ENCODE measurements around the gene ATR. TPM values are rescaled to one million over a fixed set of nuclear protein-coding genes. Genes with fewer than 3 reads are reported as not detected.
"Not testable (repeated sequence)": the region's sequence is repeated elsewhere in the genome, so short reads cannot be mapped to it uniquely, and the experiment has no call there.

The ATR gene
- total RNA-seq, 1 experiment from 2014 or later = 18.3 TPM

DNA sequence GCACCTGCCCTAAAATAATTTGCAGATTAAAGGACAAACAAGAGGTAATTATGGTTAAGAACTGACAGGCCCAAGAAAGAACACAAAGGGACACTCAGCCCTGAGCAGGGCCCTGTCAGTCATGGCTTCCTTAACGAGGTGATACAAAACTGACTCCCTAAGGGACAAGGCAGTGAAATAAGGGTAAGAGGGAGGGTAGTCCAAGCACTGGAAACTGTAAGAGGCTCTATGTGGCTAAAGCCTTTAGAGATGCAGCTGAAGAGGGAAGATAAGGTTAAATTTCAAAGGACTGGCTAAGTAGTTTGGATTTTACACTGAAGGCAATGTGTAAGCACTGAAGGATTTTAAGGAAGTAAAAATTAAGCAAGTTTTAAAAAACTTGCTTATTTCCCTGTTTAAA, 3.9 kb downstream of the ATR start:
- no peak overlapping the region for H3K4me3 ChIP-seq (ENCODE audit: insufficient read depth, low read depth, low read length)
- H3K36me3 ChIP-seq (replicated peaks; ENCODE audit: control insufficient read depth, insufficient read depth, low read length) = no peaks in the 10 kb centered on the region
- no peak for DNase-seq
- H3K27me3 ChIP-seq (ENCODE audit: control insufficient read depth, insufficient read depth, low read length) = no peaks in the 10 kb centered on the region

DNA sequence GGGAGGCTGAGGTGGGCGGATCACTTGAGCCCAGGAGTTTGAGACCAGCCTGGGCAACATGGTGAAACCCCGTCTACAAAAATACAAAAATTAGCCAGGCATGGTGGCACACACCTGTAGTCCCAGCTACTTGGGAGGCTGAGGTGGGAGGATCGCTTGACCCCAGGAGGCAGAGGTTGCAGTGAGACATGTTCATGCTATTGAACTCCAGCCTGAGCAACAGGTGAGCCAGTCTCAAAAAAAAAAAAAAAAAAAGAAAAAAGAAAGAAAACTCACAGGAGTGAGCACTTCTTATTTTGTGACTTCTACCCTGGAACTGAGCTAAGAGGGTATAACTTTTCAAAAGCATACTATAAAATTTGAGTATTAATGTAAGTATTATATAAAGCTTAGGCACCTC, 4.3 kb downstream of the ATR start:
- H3K27me3 ChIP-seq (ENCODE audit: control insufficient read depth, insufficient read depth, low read length); DNase-seq; H3K36me3 ChIP-seq (replicated peaks; ENCODE audit: control insufficient read depth, insufficient read depth, low read length); H3K4me3 ChIP-seq (ENCODE audit: insufficient read depth, low read depth, low read length): not testable (repeated sequence)

DNA sequence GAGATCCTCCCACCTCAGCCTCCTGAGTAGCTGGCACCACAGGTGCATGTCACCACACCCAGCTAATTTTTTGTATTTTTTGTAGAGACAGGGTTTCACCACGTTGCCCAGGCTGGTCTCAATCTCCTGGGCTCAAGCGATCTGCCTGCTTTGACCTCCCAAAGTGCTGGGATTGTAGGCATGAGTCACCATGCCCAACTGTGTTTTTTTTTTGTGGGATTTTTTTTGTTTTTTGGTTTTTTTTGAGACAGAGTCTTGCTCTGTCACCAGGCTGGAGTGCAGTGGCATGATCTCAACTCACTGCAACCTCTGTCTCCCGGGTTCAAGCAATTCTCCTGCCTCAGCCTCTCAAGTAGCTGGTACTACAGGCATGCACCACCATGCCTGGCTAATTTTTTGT, 9.1 kb downstream of the ATR start:
- DNase-seq; H3K4me3 ChIP-seq (ENCODE audit: insufficient read depth, low read depth, low read length); H3K36me3 ChIP-seq (replicated peaks; ENCODE audit: control insufficient read depth, insufficient read depth, low read length); H3K27me3 ChIP-seq (ENCODE audit: control insufficient read depth, insufficient read depth, low read length): not testable (repeated sequence)

DNA sequence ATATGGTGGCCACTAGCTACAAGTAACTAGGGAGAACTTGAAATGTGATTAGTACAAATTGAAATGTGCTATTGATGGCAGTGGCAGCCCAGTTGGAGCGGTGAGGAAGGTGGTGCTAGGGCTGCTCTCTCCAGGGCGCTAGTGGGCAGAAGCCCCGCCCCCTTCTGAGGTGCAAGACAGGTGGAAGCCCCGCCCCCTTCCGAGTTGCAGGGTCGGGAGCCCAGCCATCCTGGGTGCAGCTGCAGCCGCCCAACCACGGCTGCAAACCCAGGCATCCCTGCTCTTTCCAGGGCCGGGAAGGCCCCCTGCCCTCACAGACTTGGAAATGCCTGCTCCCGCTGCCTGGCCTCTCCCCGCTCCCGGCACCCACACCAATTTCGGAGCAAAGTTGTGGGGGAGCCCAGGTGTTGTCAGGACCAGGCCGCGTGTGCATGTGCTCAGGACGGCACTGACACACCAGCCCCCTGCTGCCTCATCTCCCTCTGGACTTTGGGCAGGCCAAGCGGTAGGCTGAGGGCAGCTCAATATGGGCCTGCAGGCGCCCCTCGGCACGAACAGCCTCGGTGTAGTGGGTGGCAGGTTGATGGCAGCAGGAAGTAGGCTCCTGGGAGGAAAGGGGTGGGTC, 10.0 kb downstream of the ATR start:
- DNase-seq = peak; percentile 75
- H3K4me3 ChIP-seq (ENCODE audit: insufficient read depth, low read depth, low read length) = peak overlapping the region; percentile 34; the same call in 1 of the 2 replicates

DNA sequence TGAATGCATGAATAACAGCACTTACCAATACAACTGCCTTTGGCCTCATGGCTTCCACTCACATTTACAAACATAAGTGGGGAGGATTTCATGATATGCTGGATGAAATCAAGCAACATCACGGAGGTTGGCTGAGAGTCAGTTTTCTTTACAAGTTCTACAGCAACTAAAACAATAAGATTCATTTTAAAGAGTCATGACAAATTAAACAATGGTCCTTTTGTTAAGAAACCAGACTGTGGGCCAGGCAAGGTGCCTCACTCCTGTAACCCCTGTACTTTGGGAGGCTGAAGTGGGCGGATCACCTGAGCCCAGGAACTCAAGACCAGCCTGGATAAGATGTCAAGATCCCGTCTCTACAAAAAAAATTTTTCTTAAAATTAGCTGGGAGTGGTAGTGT, 12.4 kb downstream of the ATR start:
- no peak for DNase-seq
- no peaks in the 10 kb centered on the region for H3K27me3 ChIP-seq (ENCODE audit: control insufficient read depth, insufficient read depth, low read length)
- no peak overlapping the region for H3K4me3 ChIP-seq (ENCODE audit: insufficient read depth, low read depth, low read length)
- H3K36me3 ChIP-seq (replicated peaks; ENCODE audit: control insufficient read depth, insufficient read depth, low read length) = no peaks in the 10 kb centered on the region

More for the DNA sequence above, 10.0 kb downstream of the ATR start:
- Histone ChIP-seq H3K27me3 (ENCODE audit: control insufficient read depth, insufficient read depth, low read length) (no peaks in the 10 kb centered on the region), H3K36me3 (replicated peaks; ENCODE audit: control insufficient read depth, insufficient read depth, low read length) (no peaks in the 10 kb centered on the region)

DNA sequence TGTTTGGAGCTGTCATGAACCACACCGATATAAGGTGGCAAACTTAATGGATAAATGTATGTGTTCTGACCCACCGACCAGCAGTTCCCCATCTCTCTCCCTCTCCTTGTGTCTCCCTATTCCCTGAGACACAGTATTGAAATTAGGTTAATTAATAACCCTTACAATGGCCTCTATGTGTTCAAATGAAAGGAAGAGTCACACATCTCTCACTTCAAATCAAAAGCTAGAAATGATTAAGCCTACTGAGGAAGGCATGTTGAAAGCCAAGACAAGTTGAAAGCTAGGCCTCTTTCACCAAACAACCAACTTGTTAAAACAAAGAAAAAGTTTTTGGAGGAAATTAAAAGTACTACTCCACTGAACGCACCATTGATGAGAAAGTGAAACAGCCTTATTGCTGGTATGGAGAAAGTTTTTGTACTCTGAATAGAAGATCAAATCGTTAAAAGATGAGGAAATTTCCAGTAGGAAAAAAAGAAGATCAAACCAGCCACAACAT, 15.0 kb downstream of the ATR start:
- no peaks in the 10 kb centered on the region; the same call in 1 of the 2 replicates for H3K36me3 ChIP-seq (replicated peaks; ENCODE audit: control insufficient read depth, insufficient read depth, low read length)
- no peak for DNase-seq
- no peak overlapping the region for H3K4me3 ChIP-seq (ENCODE audit: insufficient read depth, low read depth, low read length)
- H3K27me3 ChIP-seq (ENCODE audit: control insufficient read depth, insufficient read depth, low read length) = no peaks in the 10 kb centered on the region

DNA sequence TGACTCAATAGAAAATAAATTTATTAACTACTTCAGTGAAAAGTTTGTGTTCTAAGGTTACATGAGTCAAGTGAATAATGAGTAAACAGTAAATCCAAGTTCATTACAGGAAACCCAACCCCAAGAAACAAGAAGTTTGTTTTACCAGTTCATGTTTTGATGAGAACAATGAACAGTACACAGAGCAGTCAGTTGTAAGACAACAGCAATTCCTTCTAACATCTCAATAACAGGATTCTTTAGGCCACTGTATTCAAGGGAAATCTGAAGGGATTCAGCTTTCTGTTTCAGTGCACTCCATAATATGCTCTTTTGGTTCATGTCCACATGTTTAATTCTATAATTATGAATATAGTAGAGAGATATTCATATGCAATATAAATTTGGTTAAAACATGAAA, 18.4 kb downstream of the ATR start:
- no peak overlapping the region for H3K4me3 ChIP-seq (ENCODE audit: insufficient read depth, low read depth, low read length)
- no peaks in the 10 kb centered on the region; the same call in none of the 2 replicates for H3K36me3 ChIP-seq (replicated peaks; ENCODE audit: control insufficient read depth, insufficient read depth, low read length)
- DNase-seq = no peak
- H3K27me3 ChIP-seq (ENCODE audit: control insufficient read depth, insufficient read depth, low read length) = no peaks in the 10 kb centered on the region

DNA sequence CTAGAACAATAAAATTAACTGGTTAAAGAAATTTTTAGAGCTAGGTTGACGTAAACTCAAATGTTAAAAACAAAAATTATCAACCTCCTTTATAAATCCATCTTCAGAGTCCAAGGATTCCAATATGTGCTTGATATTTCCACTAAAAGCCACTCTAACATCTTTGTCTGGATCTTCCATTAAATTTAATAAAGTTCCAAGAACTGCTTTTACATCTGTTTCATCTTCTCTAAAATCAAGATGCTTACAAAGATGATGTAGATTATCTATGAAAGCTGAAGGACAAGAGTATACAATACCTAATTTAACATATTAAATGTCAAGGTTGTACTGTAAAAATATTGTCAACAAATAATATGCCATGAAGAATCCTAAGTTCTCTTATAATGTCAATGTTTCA, 24.8 kb downstream of the ATR start:
- Histone ChIP-seq H3K27me3 (ENCODE audit: control insufficient read depth, insufficient read depth, low read length) (no peaks in the 10 kb centered on the region), H3K4me3 (ENCODE audit: insufficient read depth, low read depth, low read length) (no peak overlapping the region), H3K36me3 (replicated peaks; ENCODE audit: control insufficient read depth, insufficient read depth, low read length) (peaks cover 1% of the 10 kb centered on the region)
- DNase-seq = no peak

DNA sequence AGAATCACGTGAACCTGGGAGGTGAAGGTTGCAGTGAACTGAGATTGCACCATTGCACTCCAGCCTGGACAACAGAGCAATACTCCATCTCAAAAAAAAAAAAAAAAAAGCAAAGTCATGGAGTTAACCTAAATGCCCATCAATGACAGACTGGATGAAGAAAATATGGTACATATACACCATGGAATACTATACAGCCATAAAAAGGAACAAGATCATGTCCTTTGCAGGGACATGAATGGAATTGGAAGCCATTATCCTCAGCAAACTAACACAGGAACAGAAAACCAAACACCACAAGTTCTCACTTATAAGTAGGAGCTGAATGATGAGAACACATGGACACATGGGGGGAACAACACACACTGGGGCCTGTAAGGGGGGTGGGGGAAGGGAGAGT, 26.0 kb downstream of the ATR start:
- not testable (repeated sequence) for DNase-seq; H3K36me3 ChIP-seq (replicated peaks; ENCODE audit: control insufficient read depth, insufficient read depth, low read length); H3K4me3 ChIP-seq (ENCODE audit: insufficient read depth, low read depth, low read length); H3K27me3 ChIP-seq (ENCODE audit: control insufficient read depth, insufficient read depth, low read length)

DNA sequence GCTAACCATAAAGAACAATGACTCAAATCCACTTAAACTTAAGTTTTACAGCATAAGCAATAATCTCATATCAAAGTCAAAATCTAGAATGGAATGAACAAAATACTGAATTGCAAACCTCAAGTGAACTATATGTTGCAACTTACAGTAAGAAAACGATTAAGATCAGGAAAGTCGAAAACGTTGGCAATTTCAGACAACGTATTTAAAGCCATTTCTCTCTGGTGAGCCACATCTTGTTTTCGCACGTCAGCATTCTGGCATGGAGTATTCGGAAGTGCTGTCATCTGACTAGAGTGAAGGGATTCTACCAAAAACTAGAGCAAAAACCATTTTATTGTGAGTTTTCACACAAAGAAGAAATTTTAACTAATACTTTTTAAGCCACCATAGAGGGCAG, 28.5 kb downstream of the ATR start:
- DNase-seq = no peak
- H3K4me3 ChIP-seq (ENCODE audit: insufficient read depth, low read depth, low read length) = no peak overlapping the region
- H3K36me3 ChIP-seq (replicated peaks; ENCODE audit: control insufficient read depth, insufficient read depth, low read length) = peaks cover 1% of the 10 kb centered on the region
- no peaks in the 10 kb centered on the region for H3K27me3 ChIP-seq (ENCODE audit: control insufficient read depth, insufficient read depth, low read length)

DNA sequence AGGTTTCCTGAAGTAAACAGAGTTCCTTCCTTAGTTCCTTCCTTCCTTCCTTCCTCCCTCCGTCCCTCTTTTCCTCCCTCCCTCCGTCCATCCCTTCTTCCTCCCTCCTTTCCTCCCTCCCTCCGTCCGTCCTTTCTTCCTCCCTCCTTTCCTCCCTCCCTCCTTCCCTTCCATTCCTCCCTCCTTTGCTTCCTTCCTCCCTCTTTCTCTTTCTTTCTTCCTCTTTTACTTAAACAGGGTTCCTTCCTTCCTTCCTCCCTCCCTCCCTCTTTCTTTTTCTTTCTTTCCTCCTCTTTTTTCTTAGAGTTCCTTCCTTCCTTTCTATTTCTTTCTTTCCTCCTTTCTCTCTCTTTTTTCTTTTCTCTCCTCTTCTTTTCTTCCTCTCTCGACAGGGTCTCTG, 35.2 kb downstream of the ATR start:
- Histone ChIP-seq H3K4me3 (ENCODE audit: insufficient read depth, low read depth, low read length) (no peak overlapping the region), H3K27me3 (ENCODE audit: control insufficient read depth, insufficient read depth, low read length) (no peaks in the 10 kb centered on the region), H3K36me3 (replicated peaks; ENCODE audit: control insufficient read depth, insufficient read depth, low read length) (no peaks in the 10 kb centered on the region)
- no peak for DNase-seq

DNA sequence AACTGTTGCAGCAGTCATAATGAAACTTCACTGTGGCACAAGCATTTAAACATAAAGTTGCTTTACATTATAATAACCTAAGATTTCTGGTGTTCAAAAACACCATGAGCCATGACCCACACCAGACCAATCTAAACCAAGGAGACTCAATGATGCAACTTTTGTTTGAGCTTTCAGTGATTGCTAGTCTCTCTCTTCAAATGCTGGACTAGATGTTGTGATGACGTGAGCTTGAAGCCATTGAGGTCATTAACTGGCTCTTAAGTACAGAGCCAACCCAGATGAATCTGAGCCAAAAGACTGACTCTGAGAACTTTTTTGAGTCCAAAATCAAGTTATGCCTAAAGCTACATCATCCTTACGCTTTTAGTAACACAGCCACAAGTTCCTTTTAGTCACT, 36.5 kb downstream of the ATR start:
- Histone ChIP-seq H3K4me3 (ENCODE audit: insufficient read depth, low read depth, low read length) (no peak overlapping the region), H3K36me3 (replicated peaks; ENCODE audit: control insufficient read depth, insufficient read depth, low read length) (no peaks in the 10 kb centered on the region), H3K27me3 (ENCODE audit: control insufficient read depth, insufficient read depth, low read length) (no peaks in the 10 kb centered on the region)
- DNase-seq = no peak

DNA sequence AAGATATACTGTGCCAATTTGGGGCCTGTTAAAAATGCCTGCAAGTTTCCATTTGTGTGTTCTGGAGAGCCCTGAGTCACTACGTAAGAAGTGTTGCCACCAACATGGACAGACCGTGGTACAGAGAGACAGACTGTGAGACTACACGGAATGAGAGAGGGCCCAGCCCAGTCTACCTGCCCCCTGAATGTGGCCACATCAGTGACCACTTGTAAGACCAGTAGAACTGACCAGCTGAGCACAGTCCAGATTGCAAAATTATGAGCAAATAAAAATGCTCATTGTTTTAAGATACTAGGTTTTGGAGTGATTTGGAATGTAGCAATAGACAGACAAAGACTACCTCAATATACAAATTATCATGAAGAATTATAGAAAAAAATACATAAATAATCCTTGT, 42.0 kb downstream of the ATR start:
- Histone ChIP-seq H3K4me3 (ENCODE audit: insufficient read depth, low read depth, low read length) (no peak overlapping the region), H3K27me3 (ENCODE audit: control insufficient read depth, insufficient read depth, low read length) (no peaks in the 10 kb centered on the region), H3K36me3 (replicated peaks; ENCODE audit: control insufficient read depth, insufficient read depth, low read length) (no peaks in the 10 kb centered on the region; the same call in 1 of the 2 replicates)
- DNase-seq = no peak

DNA sequence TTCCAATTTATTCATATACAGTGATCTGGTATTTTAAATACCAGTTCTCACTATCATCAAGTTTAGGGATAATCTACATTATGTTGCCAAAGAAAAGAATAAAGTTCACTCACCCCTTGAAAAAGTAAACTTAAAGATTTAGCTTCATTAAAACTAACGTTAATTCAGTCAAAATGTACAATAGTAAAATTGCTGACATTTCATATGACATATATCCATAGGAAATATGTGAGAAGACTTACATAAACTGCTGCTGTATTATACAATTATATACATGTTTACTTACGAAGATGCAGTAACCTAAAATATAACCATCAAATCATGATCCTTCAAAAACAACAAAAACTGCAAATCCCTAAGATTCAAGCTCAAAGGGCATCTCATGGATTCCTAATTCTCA, 44.0 kb downstream of the ATR start:
- Histone ChIP-seq H3K4me3 (ENCODE audit: insufficient read depth, low read depth, low read length) (no peak overlapping the region), H3K27me3 (ENCODE audit: control insufficient read depth, insufficient read depth, low read length) (no peaks in the 10 kb centered on the region), H3K36me3 (replicated peaks; ENCODE audit: control insufficient read depth, insufficient read depth, low read length) (no peaks in the 10 kb centered on the region; the same call in 1 of the 2 replicates)
- no peak for DNase-seq

DNA sequence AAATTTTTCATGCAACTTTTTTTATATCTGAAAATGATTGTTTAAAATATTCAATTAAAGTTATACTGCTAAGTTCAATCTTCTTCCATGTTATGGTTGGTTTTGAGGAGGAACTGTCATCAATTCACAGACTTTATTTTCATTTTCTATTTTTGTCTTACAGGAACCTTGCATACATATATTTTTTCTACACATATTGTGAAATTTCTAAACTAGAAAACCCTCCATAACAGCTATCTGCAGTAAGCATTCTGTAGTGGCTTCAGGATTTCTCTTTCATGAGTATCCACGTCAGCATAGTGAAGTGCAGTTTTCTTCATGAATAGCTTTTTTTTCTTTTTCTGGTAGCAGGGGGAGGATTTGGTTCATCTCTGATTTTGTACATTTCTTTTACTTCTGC, 48.2 kb downstream of the ATR start:
- H3K27me3 ChIP-seq (ENCODE audit: control insufficient read depth, insufficient read depth, low read length) = no peaks in the 10 kb centered on the region
- no peak for DNase-seq
- H3K4me3 ChIP-seq (ENCODE audit: insufficient read depth, low read depth, low read length) = no peak overlapping the region
- H3K36me3 ChIP-seq (replicated peaks; ENCODE audit: control insufficient read depth, insufficient read depth, low read length) = no peaks in the 10 kb centered on the region; the same call in 1 of the 2 replicates

All from H7 (cell line).